ENCODE data around the gene AXIN2.
"Not testable (repeated sequence)": the region's sequence is repeated elsewhere in the genome, so short reads cannot be mapped to it uniquely, and the experiment has no call there.

Gene AXIN2

DNA sequence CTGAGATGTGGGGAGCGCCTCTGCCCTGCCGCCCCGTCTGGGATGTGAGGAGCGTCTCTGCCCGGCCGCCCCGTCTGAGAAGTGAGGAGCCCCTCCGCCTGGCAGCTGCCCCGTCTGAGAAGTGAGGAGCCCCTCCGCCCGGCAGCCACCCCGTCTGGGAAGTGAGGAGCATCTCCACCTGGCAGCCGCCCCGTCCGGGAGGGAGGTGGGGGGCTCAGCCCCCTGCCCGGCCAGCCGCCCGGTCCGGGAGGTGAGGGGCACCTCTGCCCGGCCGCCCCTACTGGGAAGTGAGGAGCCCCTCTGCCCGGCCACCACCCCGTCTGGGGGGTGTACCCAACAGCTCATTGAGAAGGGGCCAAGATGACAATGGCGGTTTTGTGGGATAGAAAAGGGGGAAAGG lies 77.0 kb downstream of the AXIN2 start:
- not testable (repeated sequence) for DNase-seq (ENCODE audit: low read depth)

DNA sequence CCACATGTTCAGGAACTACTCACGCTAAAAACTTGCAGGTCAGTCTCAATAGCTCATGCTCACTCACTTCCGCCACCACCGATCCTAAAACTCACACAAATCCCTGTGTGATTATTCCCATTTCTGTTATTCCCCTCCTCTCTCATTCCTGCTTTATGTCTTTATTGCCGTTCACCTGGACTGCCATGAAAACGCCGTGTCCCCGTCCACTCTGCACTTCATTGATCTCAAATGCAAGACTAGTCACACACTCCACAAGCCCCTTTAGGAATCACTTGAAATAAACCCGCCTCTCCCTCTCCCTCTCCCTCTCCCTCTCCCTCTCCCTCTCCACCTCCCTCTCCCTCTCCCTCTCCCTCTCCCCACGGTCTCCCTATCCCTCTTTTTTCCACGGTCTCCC lies 78.0 kb downstream of the AXIN2 start:
- DNase-seq (ENCODE audit: low read depth): no peak

DNA sequence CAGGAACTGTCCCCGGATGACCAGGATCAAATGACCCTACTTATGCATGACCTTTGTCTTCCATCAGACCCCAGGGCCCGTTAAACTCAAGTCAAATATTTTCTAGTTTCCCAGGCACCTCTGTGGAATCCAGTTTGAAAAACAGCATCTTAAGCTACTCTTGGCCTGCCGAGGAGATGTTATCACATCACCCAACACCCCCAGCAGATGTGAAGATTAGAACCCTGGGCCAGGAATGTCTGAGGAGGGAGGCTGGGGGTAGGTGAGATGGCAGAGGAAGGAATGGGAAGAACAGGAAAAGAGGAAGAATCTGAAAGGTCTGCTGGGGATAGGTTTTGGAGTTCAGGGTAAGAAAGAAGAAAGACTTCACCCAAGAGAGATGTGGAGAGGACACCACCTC lies 79.2 kb downstream of the AXIN2 start:
- DNase-seq (ENCODE audit: low read depth): no peak

GRCh38 chr17:65479282-65479681 lies 82.2 kb downstream of the AXIN2 start:
- DNase-seq (ENCODE audit: low read depth): no peak
